DMS53 treated with DMSO at 0.1 percent for 48 hours (cell line): ENCODE data around the gene SHROOM3.

Experiments
- DNase-seq: peaks from one replicate; lab custom pipeline; 2025; ENCODE audit not compliant: unreplicated experiment; lab: John Stamatoyannopoulos, UW

SHROOM3 gene

GRCh38 chr4:76689145-76689817 lies 254.3 kb downstream of the SHROOM3 start:
- peak; percentile 48 for DNase-seq

GRCh38 chr4:76690011-76690905 lies 255.2 kb downstream of the SHROOM3 start:
- peak; percentile 10 for DNase-seq

DNA sequence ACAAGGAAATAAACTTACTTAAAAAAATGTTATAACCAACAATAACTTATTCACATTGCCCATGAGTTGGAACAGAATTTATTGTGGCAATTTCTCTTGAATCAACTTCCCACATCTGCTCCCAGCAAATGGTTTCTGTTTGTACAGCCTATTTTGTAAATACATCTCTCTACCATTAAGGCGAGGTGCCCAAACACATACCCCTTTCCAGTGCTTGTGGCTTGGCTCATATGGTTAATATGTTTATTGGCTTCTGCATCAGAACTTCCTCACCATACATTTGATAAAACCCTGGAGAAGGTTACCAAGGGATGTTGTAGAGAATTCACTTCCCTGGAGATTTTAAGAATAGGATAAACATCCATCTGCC lies 255.9 kb downstream of the SHROOM3 start:
- DNase-seq: peak; percentile 17

- DNase-seq: no peak
These were observed 257.0 kb downstream of the SHROOM3 start for GRCh38 chr4:76691807-76692582.

DNA sequence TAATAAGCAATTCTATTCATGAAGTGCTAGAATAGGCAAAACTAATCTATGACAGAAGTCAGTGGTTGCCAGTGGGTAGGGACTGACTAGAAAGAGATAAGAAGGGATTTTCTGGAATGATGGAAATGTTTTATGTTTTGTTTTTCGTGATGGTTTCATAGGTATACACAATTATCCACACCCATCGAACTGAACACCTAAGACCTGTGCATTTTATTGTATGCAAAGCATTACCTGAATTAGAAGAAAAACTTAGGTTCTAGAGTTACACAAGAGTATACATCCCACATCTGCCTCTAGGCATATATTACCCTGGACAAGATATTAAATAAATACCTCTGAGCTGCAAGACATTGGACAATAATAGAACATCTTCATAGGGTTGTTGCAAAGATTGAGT lies 257.7 kb downstream of the SHROOM3 start:
- DNase-seq: no peak

DNA sequence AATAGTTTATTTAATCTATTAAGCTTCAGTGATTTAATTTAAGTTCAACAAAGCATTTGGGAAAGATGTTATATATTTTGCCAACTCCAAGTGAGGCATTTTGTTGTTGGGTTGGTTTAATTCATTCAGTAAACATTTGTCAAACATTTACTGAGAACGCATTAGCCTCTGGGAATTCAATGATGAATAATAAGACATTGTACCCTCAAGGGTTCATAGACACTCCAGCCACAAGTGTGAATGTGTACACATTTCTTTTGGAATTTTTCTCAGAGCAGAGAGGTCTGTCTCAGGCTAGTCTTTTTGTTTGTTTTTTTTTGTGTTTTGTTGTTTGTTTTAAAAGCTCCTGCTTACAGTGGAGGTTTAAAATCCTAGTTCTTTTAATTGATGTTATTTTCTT lies 259.0 kb downstream of the SHROOM3 start:
- no peak for DNase-seq

- DNase-seq: no peak
These were observed 261.1 kb downstream of the SHROOM3 start for GRCh38 chr4:76696109-76696508.

- no peak for DNase-seq
These were observed 262.2 kb downstream of the SHROOM3 start for GRCh38 chr4:76697129-76697803.

- DNase-seq: no peak
These were observed 263.1 kb downstream of the SHROOM3 start for GRCh38 chr4:76698141-76698540.

GRCh38 chr4:76699751-76700310 lies 264.8 kb downstream of the SHROOM3 start:
- no peak for DNase-seq

DNA sequence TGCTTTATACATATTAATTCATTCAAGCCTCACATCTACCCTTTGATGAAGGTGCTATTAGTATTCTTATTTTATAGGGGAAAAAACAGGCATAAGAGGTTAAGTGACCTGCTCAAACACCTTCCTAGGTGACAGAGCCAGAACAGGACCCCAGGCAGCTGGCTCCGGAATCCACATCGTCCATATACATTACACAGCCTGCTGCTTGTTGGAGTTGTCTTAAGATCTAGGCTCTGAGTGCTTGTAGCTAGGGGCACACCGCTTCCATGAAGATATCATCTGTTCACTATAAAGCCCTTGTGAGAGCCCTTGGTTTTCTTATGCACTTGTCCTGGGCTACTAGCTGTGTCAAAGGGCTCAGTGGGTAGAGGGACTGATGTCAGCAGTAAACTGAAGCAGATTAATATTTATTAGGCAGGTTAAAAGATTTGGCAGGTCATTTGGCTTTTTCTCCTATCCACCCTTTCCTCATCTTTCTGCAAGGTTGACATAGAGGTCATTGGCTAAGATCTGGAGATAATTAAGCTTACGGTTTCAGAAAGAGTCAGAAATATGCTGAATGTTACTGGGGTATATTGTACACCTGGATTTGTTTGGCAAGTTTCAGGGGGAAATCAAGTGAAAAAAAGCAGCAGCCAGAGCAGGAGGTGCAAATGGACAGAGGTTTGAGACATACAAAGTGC lies 267.6 kb downstream of the SHROOM3 start:
- DNase-seq: no peak

DNA sequence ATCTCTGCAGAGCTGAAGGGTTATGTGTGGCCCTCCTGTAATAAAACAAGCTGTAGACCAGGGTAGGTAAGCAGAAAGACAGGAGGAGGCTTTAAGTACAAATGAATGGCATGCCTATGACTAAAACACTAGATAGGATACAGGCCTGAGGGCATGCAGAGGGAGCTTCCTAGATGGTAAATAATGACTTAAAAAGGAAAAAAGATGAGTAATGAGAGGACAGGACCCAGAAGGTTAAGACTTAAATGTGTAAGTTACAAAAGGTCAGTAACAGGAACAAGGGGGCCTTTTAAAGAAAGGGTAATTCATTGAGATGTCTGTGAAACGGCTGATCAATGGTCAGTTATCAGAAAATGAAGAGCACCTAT lies 268.1 kb downstream of the SHROOM3 start:
- DNase-seq: no peak

- DNase-seq: no peak
These were observed 268.6 kb downstream of the SHROOM3 start for GRCh38 chr4:76703676-76704075.

DNA sequence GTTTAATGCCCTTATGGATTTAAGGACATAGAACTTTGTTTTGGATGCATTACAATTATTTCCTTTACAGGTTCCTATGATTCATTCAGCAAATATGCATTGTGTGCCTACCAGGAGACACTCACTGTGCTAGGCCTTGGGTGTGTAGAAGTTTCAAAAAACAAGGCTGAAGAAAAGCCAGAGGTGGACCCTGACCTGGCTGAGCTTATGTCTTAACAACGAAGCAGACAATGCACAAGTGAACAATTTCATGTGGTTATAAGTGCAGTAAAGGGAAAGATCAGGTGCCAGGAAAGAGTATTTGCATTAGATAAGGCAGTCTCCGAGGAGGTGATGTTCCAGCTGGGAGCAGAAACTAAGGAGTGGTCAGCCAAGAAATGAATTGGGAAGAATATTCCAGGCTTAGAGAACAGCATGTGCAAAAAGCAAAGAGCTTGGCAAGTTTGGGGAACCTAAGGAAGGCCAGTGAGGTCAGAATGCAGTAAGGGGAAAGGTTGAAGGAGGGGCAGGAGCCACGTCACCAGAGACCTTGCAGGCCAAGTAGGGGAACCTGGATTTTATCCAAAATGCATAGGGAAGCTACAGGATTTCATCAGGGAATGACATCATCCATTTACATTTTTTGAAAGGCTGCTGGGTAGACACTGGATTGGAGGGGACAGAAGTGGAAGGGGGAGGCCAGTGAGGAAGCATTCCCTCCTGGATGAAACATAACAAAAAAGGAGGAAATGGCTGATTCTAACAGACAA lies 269.3 kb downstream of the SHROOM3 start:
- no peak for DNase-seq

DNA sequence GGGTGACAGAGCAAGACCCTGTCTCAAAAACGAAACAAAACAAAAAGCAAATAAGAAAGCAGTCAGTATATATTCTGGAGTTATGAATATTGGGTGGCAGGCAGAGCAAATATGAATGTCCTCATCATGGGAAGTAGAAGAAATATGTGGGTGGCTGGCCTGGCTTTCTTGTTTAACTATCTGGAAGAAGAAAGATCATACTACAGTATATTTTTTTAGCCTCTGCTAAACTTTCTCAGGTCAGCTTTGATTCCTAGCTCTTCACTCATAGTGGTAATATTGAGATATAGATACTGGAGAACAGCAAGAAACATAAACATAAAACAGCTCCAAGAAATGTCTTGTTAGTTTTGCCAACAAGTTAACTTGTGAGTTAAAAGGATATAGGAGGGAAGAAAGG lies 270.4 kb downstream of the SHROOM3 start:
- DNase-seq: no peak

DNA sequence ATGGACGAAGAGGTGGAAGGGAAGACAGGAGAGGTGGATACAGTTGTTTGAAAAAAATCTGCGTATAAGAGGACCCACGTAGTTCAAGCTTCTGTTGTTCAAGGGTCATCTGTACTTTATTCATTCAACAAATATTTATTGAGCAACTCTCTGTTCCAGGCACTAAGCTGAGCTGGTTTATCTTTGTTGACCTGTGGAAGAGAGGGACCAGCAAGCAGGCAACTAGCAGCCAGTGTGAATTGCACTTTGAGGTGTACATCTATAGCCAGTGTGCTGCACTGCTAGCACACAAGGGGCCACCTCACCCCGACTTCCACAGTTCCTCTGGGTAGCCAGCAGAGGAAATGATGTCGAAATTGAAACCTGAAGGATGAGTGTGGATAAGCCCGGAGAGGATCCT lies 271.6 kb downstream of the SHROOM3 start:
- no peak for DNase-seq

GRCh38 chr4:76708971-76709771 lies 274.1 kb downstream of the SHROOM3 start:
- DNase-seq: no peak

DNA sequence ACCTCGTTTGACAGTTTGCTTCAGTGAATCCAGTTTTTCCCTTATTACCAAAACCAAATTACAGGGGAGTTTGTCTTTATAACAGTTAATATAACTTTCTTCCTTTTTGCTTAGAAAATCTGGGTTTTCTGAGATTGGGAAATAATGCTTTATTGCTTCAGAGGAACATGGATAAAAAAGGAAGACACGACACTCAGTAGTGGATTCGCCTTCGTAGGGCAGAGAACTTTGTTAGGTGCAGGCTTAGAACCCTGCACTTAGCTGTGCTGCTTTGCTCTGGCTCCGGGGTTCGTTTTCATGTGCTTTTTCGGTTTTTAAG lies 274.7 kb downstream of the SHROOM3 start:
- DNase-seq: no peak

GRCh38 chr4:76712564-76712963 lies 277.5 kb downstream of the SHROOM3 start:
- no peak for DNase-seq
